CD14-positive monocyte (primary cell): ENCODE results near the gene MBP. TPM values are rescaled to one million over a fixed set of nuclear protein-coding genes. Genes with fewer than 3 reads are reported as not detected.

ENCODE experiments used
- DNase-seq, 3 donors: peaks; one replicate each; pipeline ENCODE4 v3.0.0-alpha.2; 2011 to 2022
- H2AFZ ChIP-seq: 2 replicates; pipeline ENCODE4 v1.6.0; 2012; ENCODE audit warnings: mild to moderate bottlenecking, low read depth, low read length, inconsistent platforms; ENCODE audit not compliant: insufficient read depth, poor library complexity, severe bottlenecking
- H3K27ac ChIP-seq, 2 donors: 1 replicate in 1 of 2; 2 replicates in 1 of 2; pipeline ENCODE4 v1.5.1; 2012 to 2013; ENCODE audit warnings: low read length in 2 of 2, control low read depth in 1 of 2, inconsistent platforms in 1 of 2, low read depth in 1 of 2, mild to moderate bottlenecking in 1 of 2
- H3K27me3 ChIP-seq, 2 donors: one replicate each; pipeline versions ENCODE4 v1.6.0 to v1.6.1; 2011 to 2013; ENCODE audit warnings: low read length in 2 of 2; ENCODE audit not compliant: control insufficient read depth in 2 of 2, insufficient read depth in 2 of 2
- H3K36me3 ChIP-seq, 2 donors: replicated peaks in 1 of 2; 1 replicate in 1 of 2; 2 replicates in 1 of 2; pipeline versions ENCODE4 v1.5.1 to v1.6.1; 2012 to 2013; ENCODE audit warnings: low read length in 2 of 2, control low read depth in 1 of 2, inconsistent platforms in 1 of 2, mild to moderate bottlenecking in 1 of 2; ENCODE audit not compliant: insufficient read depth in 2 of 2, control insufficient read depth in 1 of 2
- H3K4me1 ChIP-seq, 2 donors: 1 replicate in 1 of 2; 2 replicates in 1 of 2; pipeline versions ENCODE4 v1.5.1 to v1.6.1; 2012 to 2013; ENCODE audit warnings: low read length in 2 of 2, control low read depth in 1 of 2, inconsistent platforms in 1 of 2, mild to moderate bottlenecking in 1 of 2, moderate library complexity in 1 of 2; ENCODE audit not compliant: insufficient read depth in 2 of 2, control insufficient read depth in 1 of 2
- H3K4me2 ChIP-seq: replicated peaks from 2 replicates; pipeline ENCODE3; 2012; ENCODE audit warnings: low read length, moderate library complexity, mild to moderate bottlenecking; ENCODE audit not compliant: poor library complexity, severe bottlenecking; ENCODE audit errors: extremely low read depth
- H3K4me3 ChIP-seq, 3 experiments: fragments of 200-600 bp in 1 of 3; sonication (generic) in 1 of 3; replicated peaks in 1 of 3; 1 replicate in 2 of 3; 2 replicates in 1 of 3; pipeline ENCODE4 v1.5.1; 2011 to 2013; ENCODE audit warnings: low read length in 3 of 3, mild to moderate bottlenecking in 3 of 3, control low read depth in 2 of 3, low read depth in 2 of 3, inconsistent platforms in 1 of 3, moderate library complexity in 1 of 3
- H3K79me2 ChIP-seq: 2 replicates; pipeline ENCODE4 v1.6.0; 2012; ENCODE audit warnings: mild to moderate bottlenecking, control low read depth, inconsistent platforms, low read length, moderate library complexity; ENCODE audit not compliant: insufficient read depth
- H3K9ac ChIP-seq: 2 replicates; pipeline ENCODE4 v1.6.0; 2017; ENCODE audit warnings: low read length, mild to moderate bottlenecking; ENCODE audit not compliant: insufficient read depth, poor library complexity, severe bottlenecking
- H3K9me3 ChIP-seq, 2 donors: replicated peaks in 1 of 2; 1 replicate in 1 of 2; 2 replicates in 1 of 2; pipeline versions ENCODE4 v1.5.1 to v1.6.1; 2012 to 2013; ENCODE audit warnings: low read length in 2 of 2, control low read depth in 1 of 2; ENCODE audit not compliant: control insufficient read depth in 1 of 2, insufficient read depth in 1 of 2
- H4K20me1 ChIP-seq: 2 replicates; pipeline ENCODE4 v1.6.0; 2012; ENCODE audit warnings: mild to moderate bottlenecking, low read length, control low read depth, moderate library complexity; ENCODE audit not compliant: insufficient read depth
- H3K27ac Mint-ChIP-seq, 7 donors: one replicate each; pipeline ENCODE4 v1.8.0; 2020; ENCODE audit warnings: mild to moderate bottlenecking in 7 of 7, mixed read lengths in 7 of 7, moderate library complexity in 6 of 7, inconsistent platforms in 2 of 7
- H3K27me3 Mint-ChIP-seq, 3 donors: one replicate each; pipeline ENCODE4 v1.8.0; 2021 to 2022; ENCODE audit warnings: low read depth in 3 of 3, mild to moderate bottlenecking in 3 of 3, mixed read lengths in 3 of 3, moderate library complexity in 3 of 3, inconsistent platforms in 1 of 3
- H3K36me3 Mint-ChIP-seq, 2 donors: one replicate each; pipeline ENCODE4 v1.8.0; 2020; ENCODE audit warnings: mixed read lengths in 2 of 2, inconsistent platforms in 1 of 2, mild to moderate bottlenecking in 1 of 2
- H3K4me1 Mint-ChIP-seq: one replicate; pipeline ENCODE4 v1.8.0; 2020; ENCODE audit warnings: mild to moderate bottlenecking, mixed read lengths
- H3K4me3 Mint-ChIP-seq, 2 donors: one replicate each; pipeline ENCODE4 v1.8.0; 2020; ENCODE audit warnings: mild to moderate bottlenecking in 2 of 2, mixed read lengths in 2 of 2, moderate library complexity in 1 of 2
- H3K9me3 Mint-ChIP-seq, 7 donors: one replicate each; pipeline ENCODE4 v1.8.0; 2020 to 2022; ENCODE audit warnings: mixed read lengths in 7 of 7, mild to moderate bottlenecking in 6 of 7, moderate library complexity in 6 of 7, inconsistent platforms in 2 of 7
- WGBS: methylation state at CpG from one replicate; pipeline ENCODE4 v1.1.5; 2013; ENCODE audit warnings: missing lambda C conversion rate; ENCODE audit not compliant: insufficient coverage; 5-methylcytosine and 5-hydroxymethylcytosine counted together
- intact Hi-C, 2 donors: fragments of 100-400 bp; cut with micrococcal nuclease; formaldehyde crosslinking; loops; one replicate each; pipeline versions ENCODE4 v1.15.0 to v1.15.1; 2023
- polyA plus RNA-seq, 3 donors: library from polyadenylated mRNA; depleted of rRNA in 1 of 3; unstranded in 2 of 3; stranded (reverse) in 1 of 3; fragments of 300-500 nt in 2 of 3; fragments of >200 nt in 1 of 3; fragmentation: Illumina TruSeq in 2 of 3; gene quantifications; 1 replicate in 2 of 3; 2 replicates in 1 of 3; pipeline ENCODE4 v1.2.3, GENCODE V29; 2012 to 2021
- TF ChIP-seq, protein P1 (sequence below): fragments of 200-600 bp; IDR thresholded peaks from one replicate; pipeline ENCODE4 v1.8.0; 2022; ENCODE audit warnings: antibody characterized with exemption, mild to moderate bottlenecking

MBP gene
- polyA plus RNA-seq, 3 donors = 47.7 to 81.0 (median 50.4) TPM

- H3K4me3 ChIP-seq = no peak overlapping the region
- Mint-ChIP-seq H3K9me3 (peaks cover 0 to under 1% (median 0%) of the 10 kb centered on the region in 7 donors), H3K4me3 (no peak overlapping the region), H3K27me3 (peaks cover 0 to 8% (median 3%) of the 10 kb centered on the region in 3 donors), H3K36me3 (peaks cover 0 to 1% of the 10 kb centered on the region in 2 donors), H3K27ac (no peak overlapping the region), H3K4me1 (peaks cover 12% of the 10 kb centered on the region)
- H3K79me2 ChIP-seq = no peaks in the 10 kb centered on the region
- no peak for DNase-seq
- no peaks in the 10 kb centered on the region for H4K20me1 ChIP-seq
- H3K36me3 ChIP-seq = no peaks in the 10 kb centered on the region
- H3K9ac ChIP-seq = no peak overlapping the region
- intact Hi-C loops = no loop called here
- no peaks in the 10 kb centered on the region for H3K9me3 ChIP-seq
- 100% methylated on average over 5 of the region's 6 CpGs for WGBS
- TF ChIP-seq, protein P1, sequence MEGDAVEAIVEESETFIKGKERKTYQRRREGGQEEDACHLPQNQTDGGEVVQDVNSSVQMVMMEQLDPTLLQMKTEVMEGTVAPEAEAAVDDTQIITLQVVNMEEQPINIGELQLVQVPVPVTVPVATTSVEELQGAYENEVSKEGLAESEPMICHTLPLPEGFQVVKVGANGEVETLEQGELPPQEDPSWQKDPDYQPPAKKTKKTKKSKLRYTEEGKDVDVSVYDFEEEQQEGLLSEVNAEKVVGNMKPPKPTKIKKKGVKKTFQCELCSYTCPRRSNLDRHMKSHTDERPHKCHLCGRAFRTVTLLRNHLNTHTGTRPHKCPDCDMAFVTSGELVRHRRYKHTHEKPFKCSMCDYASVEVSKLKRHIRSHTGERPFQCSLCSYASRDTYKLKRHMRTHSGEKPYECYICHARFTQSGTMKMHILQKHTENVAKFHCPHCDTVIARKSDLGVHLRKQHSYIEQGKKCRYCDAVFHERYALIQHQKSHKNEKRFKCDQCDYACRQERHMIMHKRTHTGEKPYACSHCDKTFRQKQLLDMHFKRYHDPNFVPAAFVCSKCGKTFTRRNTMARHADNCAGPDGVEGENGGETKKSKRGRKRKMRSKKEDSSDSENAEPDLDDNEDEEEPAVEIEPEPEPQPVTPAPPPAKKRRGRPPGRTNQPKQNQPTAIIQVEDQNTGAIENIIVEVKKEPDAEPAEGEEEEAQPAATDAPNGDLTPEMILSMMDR = no peak
- H3K4me1 ChIP-seq = peaks cover 11 to 13% of the 10 kb centered on the region in 2 donors
- H3K27me3 ChIP-seq = no peaks in the 10 kb centered on the region
- no peak overlapping the region for H3K27ac ChIP-seq
- no peak overlapping the region for H3K4me2 ChIP-seq
- H2AFZ ChIP-seq = no peak overlapping the region
Observed at GRCh38 chr18:76993085-76993382, 139.5 kb downstream of the MBP start.

DNA sequence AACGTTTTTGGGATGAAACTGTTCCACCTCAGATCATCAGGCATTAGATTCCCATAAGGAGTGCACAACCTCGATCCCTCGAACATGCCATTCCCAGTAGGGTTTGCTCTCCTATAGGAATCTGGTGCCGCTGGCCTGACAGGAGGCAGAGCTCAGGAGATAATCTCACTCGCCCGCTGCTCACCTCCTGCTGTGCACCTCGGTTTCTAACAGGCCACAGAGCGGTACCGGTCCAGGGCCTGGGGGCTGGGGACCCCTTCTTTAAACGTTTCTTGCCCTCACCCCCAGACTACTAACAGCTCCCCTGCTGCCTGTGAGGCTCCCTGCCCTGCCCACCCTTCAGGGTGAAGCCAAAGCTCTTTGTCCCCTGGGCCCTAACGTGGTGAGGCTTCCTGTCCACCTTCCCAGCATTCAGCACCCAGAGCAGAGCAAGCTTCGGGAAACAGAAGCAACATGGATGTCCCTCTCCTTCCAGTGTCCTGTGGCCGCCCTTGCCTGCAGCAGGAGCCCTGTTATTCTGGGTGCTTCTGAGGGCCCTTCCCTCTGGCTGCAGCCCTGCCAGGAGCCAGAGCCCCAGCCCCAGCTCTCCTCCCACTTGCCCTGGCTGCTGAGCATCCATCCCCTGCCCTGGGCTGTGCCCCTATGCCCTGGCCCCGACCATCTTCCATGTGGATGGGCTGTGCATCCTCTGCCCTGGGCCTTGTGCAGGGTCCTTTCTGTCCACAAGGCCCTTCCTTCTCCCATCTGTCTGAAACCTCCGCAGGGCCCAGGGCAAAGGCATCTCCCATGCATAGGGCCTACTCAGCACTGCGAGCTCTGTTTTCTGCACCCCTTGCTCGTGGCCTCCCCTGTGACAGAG is 140.1 kb downstream of the MBP start:
- intact Hi-C loops = no loop called here
- peaks cover 0 to 2% (median 0%) of the 10 kb centered on the region in 7 donors for H3K9me3 Mint-ChIP-seq
- H3K79me2 ChIP-seq = no peaks in the 10 kb centered on the region
- H3K36me3 Mint-ChIP-seq = peaks cover 0 to 1% of the 10 kb centered on the region in 2 donors
- TF ChIP-seq, protein P1 = no peak
- peak overlapping the region in 1 of 2 donors; percentile 34 for H3K4me3 Mint-ChIP-seq
- H3K4me1 Mint-ChIP-seq = peaks cover 15% of the 10 kb centered on the region
- no peak overlapping the region for H3K9ac ChIP-seq
- no peak overlapping the region for H3K4me2 ChIP-seq
- no peak overlapping the region for H3K27ac ChIP-seq
- no peak overlapping the region for H3K4me3 ChIP-seq
- H3K36me3 ChIP-seq = no peaks in the 10 kb centered on the region
- H3K9me3 ChIP-seq = no peaks in the 10 kb centered on the region
- peaks cover 17% of the 10 kb centered on the region in 2 donors for H3K4me1 ChIP-seq
- H3K27ac Mint-ChIP-seq = no peak overlapping the region
- H4K20me1 ChIP-seq = no peaks in the 10 kb centered on the region
- 92% methylated on average over 15 of the region's 17 CpGs for WGBS
- peaks cover 0 to 8% (median 3%) of the 10 kb centered on the region in 3 donors for H3K27me3 Mint-ChIP-seq
- no peak for DNase-seq
- H3K27me3 ChIP-seq = no peaks in the 10 kb centered on the region
- H2AFZ ChIP-seq = no peak overlapping the region
